GM23338 (cell line): ENCODE data around the gene YAP1. TPM values are rescaled to one million over a fixed set of nuclear protein-coding genes. Genes with fewer than 3 reads are reported as not detected.

Experiments
- ATAC-seq: fragments of 200-7000 bp; cut with Tn5 transposase; 3 replicates; pipeline ENCODE4 v1.9.1; 2020
- DNase-seq: peaks from one replicate; pipeline ENCODE4 v3.0.0-alpha.2; 2015; ENCODE audit warnings: low spot score
- H2AFZ ChIP-seq: fragments of 200-600 bp; sonication (generic); 2 replicates; pipeline ENCODE4 v1.8.0; 2016; ENCODE audit warnings: antibody characterized with exemption, mild to moderate bottlenecking, moderate library complexity
- H3F3A ChIP-seq: fragments of 200-600 bp; sonication (generic); replicated peaks from 2 replicates; pipeline ENCODE4 v1.8.0; 2017; ENCODE audit warnings: antibody characterized with exemption, mixed run types, low read depth
- H3K27ac ChIP-seq: fragments of 200-600 bp; sonication (generic); 2 replicates; pipeline ENCODE4 v1.6.1; 2016; ENCODE audit warnings: low read depth
- H3K27me3 ChIP-seq: fragments of 200-600 bp; sonication (generic); 2 replicates; pipeline ENCODE4 v1.8.0; 2016; ENCODE audit warnings: mild to moderate bottlenecking, mixed run types, moderate library complexity; ENCODE audit not compliant: insufficient read depth
- H3K36me3 ChIP-seq: fragments of 200-600 bp; sonication (generic); 2 replicates; pipeline ENCODE4 v1.8.0; 2016; ENCODE audit warnings: mild to moderate bottlenecking; ENCODE audit not compliant: insufficient read depth
- H3K4me1 ChIP-seq: fragments of 200-600 bp; sonication (generic); 2 replicates; pipeline ENCODE4 v1.8.0; 2016; ENCODE audit warnings: mild to moderate bottlenecking, moderate library complexity; ENCODE audit not compliant: insufficient read depth
- H3K4me2 ChIP-seq: fragments of 200-600 bp; sonication (generic); 2 replicates; pipeline ENCODE4 v1.7.1; 2017; ENCODE audit warnings: mixed run types
- H3K4me3 ChIP-seq: fragments of 200-600 bp; sonication (generic); 2 replicates; pipeline ENCODE4 v1.6.1; 2016; ENCODE audit warnings: mixed run types
- H3K79me2 ChIP-seq: fragments of 200-600 bp; sonication (generic); replicated peaks from 2 replicates; pipeline ENCODE4 v1.8.0; 2017; ENCODE audit warnings: mild to moderate bottlenecking; ENCODE audit not compliant: insufficient read depth
- H3K9me2 ChIP-seq: fragments of 200-600 bp; sonication (generic); 2 replicates; pipeline ENCODE4 v1.8.0; 2017; ENCODE audit not compliant: insufficient read depth
- H4K20me1 ChIP-seq: fragments of 200-600 bp; sonication (generic); replicated peaks from 2 replicates; pipeline ENCODE4 v1.8.0; 2017; ENCODE audit warnings: mild to moderate bottlenecking; ENCODE audit not compliant: insufficient read depth
- H3K27ac Mint-ChIP-seq: 2 replicates; pipeline ENCODE4 v1.8.0; 2020; ENCODE audit warnings: inconsistent platforms, mild to moderate bottlenecking, moderate library complexity, mixed read lengths
- H3K27me3 Mint-ChIP-seq: 3 replicates; pipeline ENCODE4 v1.8.0; 2022; ENCODE audit warnings: low read depth, mild to moderate bottlenecking, moderate library complexity, mixed read lengths, inconsistent platforms; ENCODE audit not compliant: insufficient read depth, poor library complexity
- H3K36me3 Mint-ChIP-seq: 3 replicates; pipeline ENCODE4 v1.8.0; 2021; ENCODE audit warnings: low read depth, mild to moderate bottlenecking, inconsistent platforms, moderate library complexity, mixed read lengths
- H3K4me1 Mint-ChIP-seq: 3 replicates; pipeline ENCODE4 v1.8.0; 2020; ENCODE audit warnings: mild to moderate bottlenecking, inconsistent platforms, mixed read lengths
- H3K4me3 Mint-ChIP-seq: 3 replicates; pipeline ENCODE4 v1.8.0; 2021; ENCODE audit warnings: moderate library complexity, mild to moderate bottlenecking, inconsistent platforms, mixed read lengths
- H3K9me3 Mint-ChIP-seq: 3 replicates; pipeline ENCODE4 v1.8.0; 2020; ENCODE audit warnings: moderate library complexity, mild to moderate bottlenecking, inconsistent platforms, mixed read lengths
- EZH2 ChIP-seq: fragments of 200-600 bp; sonication (generic); IDR thresholded peaks from one replicate; pipeline ENCODE4 v1.8.0; 2017; ENCODE audit warnings: antibody characterized with exemption, mild to moderate bottlenecking, low read depth; ENCODE audit not compliant: unreplicated experiment
- JUNB ChIP-seq: IDR thresholded peaks from one replicate; pipeline ENCODE4 v1.6.1; 2016; ENCODE audit warnings: antibody characterized with exemption; ENCODE audit not compliant: unreplicated experiment
- NANOG ChIP-seq: IDR thresholded peaks from 2 replicates; pipeline ENCODE4 v1.6.1; 2016; ENCODE audit warnings: antibody characterized with exemption, borderline replicate concordance
- POLR2AphosphoS5 ChIP-seq: IDR thresholded peaks from 2 replicates; pipeline ENCODE4 v1.6.1; 2016; ENCODE audit warnings: antibody characterized with exemption, low read depth
- STAT1 ChIP-seq: IDR thresholded peaks from one replicate; pipeline ENCODE4 v1.6.1; 2016; ENCODE audit warnings: antibody characterized with exemption; ENCODE audit not compliant: unreplicated experiment
- ZNF114 ChIP-seq: fragments of 250-450 bp; sonication (Bioruptor Pico); IDR thresholded peaks from 2 replicates; pipeline ENCODE4 v1.5.0; 2020; ENCODE audit warnings: mild to moderate bottlenecking, moderate library complexity
- ZNF331 ChIP-seq: fragments of 250-450 bp; sonication (Bioruptor Pico); IDR thresholded peaks from 2 replicates; pipeline ENCODE4 v1.5.0; 2020; ENCODE audit warnings: low read depth, mild to moderate bottlenecking, moderate library complexity
- polyA plus RNA-seq: library from polyadenylated mRNA; unstranded; fragments of >200 nt; fragmentation: Nextera tagmentation; extraction: Ambion mirVana; gene quantifications from 2 replicates; pipeline ENCODE4 v1.2.1, GENCODE V29; 2016
- total RNA-seq: library from RNA; depleted of rRNA; stranded (reverse); fragments of >200 nt; shearing (Covaris generic); gene quantifications from 2 replicates; pipeline ENCODE4 v1.2.3, GENCODE V29; 2014
- TF ChIP-seq, protein P1 (sequence below): fragments of 250-450 bp; sonication (Bioruptor Pico); IDR thresholded peaks from 2 replicates; pipeline ENCODE4 v1.5.0; 2020; ENCODE audit warnings: mild to moderate bottlenecking, moderate library complexity
- TF ChIP-seq, protein P2 (sequence below): IDR thresholded peaks from 2 replicates; pipeline ENCODE4 v1.6.1; 2016; ENCODE audit warnings: antibody characterized with exemption
- TF ChIP-seq, protein P3 (sequence below), 2 experiments: fragments of 200-600 bp in 1 of 2; sonication (generic) in 1 of 2; conservative IDR thresholded peaks; 2 replicates each; pipeline versions ENCODE4 v1.5.1 to v1.6.1; 2016 to 2017; ENCODE audit warnings: antibody characterized with exemption in 2 of 2, low read depth in 2 of 2, mild to moderate bottlenecking in 2 of 2, moderate library complexity in 1 of 2

YAP1 gene
- total and polyA plus RNA-seq, 2 experiments from 2014 or later: 17.2 to 155 TPM

DNA sequence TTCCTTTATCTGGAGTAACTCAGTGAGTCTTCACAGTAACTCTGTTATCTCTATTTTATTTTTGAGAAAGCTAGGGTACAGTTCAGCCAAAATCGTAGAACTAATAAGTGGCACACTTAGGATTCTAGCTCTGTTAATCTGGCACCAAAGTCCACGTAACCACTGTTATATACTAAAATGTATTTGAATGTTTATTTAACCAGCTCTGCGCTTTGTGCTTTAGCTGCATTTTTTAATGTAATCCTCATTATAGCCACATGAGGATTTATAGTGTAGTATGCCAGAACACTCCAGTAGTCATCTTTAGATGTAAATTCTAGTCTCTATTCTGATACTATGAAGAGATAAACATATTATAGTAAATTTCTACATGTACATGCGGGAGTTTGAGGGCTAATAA is 36.8 kb downstream of the YAP1 start (continued):
- TF ChIP-seq, protein P1, sequence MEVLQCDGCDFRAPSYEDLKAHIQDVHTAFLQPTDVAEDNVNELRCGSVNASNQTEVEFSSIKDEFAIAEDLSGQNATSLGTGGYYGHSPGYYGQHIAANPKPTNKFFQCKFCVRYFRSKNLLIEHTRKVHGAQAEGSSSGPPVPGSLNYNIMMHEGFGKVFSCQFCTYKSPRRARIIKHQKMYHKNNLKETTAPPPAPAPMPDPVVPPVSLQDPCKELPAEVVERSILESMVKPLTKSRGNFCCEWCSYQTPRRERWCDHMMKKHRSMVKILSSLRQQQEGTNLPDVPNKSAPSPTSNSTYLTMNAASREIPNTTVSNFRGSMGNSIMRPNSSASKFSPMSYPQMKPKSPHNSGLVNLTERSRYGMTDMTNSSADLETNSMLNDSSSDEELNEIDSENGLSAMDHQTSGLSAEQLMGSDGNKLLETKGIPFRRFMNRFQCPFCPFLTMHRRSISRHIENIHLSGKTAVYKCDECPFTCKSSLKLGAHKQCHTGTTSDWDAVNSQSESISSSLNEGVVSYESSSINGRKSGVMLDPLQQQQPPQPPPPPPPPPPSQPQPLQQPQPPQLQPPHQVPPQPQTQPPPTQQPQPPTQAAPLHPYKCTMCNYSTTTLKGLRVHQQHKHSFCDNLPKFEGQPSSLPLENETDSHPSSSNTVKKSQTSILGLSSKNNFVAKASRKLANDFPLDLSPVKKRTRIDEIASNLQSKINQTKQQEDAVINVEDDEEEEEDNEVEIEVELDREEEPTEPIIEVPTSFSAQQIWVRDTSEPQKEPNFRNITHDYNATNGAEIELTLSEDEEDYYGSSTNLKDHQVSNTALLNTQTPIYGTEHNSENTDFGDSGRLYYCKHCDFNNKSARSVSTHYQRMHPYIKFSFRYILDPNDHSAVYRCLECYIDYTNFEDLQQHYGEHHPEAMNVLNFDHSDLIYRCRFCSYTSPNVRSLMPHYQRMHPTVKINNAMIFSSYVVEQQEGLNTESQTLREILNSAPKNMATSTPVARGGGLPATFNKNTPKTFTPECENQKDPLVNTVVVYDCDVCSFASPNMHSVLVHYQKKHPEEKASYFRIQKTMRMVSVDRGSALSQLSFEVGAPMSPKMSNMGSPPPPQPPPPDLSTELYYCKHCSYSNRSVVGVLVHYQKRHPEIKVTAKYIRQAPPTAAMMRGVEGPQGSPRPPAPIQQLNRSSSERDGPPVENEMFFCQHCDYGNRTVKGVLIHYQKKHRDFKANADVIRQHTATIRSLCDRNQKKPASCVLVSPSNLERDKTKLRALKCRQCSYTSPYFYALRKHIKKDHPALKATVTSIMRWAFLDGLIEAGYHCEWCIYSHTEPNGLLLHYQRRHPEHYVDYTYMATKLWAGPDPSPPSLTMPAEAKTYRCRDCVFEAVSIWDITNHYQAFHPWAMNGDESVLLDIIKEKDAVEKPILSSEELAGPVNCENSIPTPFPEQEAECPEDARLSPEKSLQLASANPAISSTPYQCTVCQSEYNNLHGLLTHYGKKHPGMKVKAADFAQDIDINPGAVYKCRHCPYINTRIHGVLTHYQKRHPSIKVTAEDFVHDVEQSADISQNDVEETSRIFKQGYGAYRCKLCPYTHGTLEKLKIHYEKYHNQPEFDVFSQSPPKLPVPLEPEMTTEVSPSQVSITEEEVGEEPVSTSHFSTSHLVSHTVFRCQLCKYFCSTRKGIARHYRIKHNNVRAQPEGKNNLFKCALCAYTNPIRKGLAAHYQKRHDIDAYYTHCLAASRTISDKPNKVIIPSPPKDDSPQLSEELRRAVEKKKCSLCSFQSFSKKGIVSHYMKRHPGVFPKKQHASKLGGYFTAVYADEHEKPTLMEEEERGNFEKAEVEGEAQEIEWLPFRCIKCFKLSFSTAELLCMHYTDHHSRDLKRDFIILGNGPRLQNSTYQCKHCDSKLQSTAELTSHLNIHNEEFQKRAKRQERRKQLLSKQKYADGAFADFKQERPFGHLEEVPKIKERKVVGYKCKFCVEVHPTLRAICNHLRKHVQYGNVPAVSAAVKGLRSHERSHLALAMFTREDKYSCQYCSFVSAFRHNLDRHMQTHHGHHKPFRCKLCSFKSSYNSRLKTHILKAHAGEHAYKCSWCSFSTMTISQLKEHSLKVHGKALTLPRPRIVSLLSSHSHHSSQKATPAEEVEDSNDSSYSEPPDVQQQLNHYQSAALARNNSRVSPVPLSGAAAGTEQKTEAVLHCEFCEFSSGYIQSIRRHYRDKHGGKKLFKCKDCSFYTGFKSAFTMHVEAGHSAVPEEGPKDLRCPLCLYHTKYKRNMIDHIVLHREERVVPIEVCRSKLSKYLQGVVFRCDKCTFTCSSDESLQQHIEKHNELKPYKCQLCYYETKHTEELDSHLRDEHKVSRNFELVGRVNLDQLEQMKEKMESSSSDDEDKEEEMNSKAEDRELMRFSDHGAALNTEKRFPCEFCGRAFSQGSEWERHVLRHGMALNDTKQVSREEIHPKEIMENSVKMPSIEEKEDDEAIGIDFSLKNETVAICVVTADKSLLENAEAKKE (CRISPR knock-in tag): no peak
- TF ChIP-seq STAT1 (no peak), EZH2 (no peak), ZNF114 (CRISPR knock-in tag) (no peak), NANOG (no peak)
- TF ChIP-seq, protein P2, sequence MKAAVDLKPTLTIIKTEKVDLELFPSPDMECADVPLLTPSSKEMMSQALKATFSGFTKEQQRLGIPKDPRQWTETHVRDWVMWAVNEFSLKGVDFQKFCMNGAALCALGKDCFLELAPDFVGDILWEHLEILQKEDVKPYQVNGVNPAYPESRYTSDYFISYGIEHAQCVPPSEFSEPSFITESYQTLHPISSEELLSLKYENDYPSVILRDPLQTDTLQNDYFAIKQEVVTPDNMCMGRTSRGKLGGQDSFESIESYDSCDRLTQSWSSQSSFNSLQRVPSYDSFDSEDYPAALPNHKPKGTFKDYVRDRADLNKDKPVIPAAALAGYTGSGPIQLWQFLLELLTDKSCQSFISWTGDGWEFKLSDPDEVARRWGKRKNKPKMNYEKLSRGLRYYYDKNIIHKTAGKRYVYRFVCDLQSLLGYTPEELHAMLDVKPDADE: no peak

DNA sequence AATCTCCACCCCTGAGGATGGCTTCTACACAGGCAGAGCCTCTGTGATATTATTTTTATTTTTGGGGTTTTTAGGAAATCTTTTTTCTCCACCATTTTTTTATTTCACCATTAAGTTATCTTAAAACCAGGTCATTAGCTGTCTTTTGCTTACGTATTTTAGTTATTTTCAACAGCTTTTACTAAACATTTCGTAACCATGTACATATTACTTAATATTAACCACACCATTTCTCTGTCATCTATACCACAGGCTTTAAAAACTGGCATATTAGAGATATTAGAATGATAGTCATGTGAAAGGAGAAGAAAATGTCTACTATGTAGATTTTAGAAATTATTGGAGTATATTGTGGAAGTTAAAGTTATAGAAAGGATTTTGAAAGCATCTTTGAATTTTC is 37.4 kb downstream of the YAP1 start:
- no peak overlapping the region for H2AFZ ChIP-seq
- DNase-seq (no peak), ATAC-seq (no peak)
- H3K9me2 ChIP-seq: no peaks in the 10 kb centered on the region
- H3K27me3 Mint-ChIP-seq: peaks cover under 1% of the 10 kb centered on the region
- 0 out of 3 replicates have a peak, but pooled peaks cover 3% of the 10 kb centered on the region for H3K36me3 Mint-ChIP-seq
- H3K27ac Mint-ChIP-seq: no peak overlapping the region
- H4K20me1 ChIP-seq: 0 out of 2 replicates have a peak, but pooled peaks cover 4% of the 10 kb centered on the region
- H3K4me3 ChIP-seq: no peak overlapping the region
- peaks cover 8% of the 10 kb centered on the region for H3K4me1 ChIP-seq
- H3K36me3 ChIP-seq: no peaks in the 10 kb centered on the region
- H3K27ac ChIP-seq: no peak overlapping the region
- peaks cover 100% of the 10 kb centered on the region for H3K79me2 ChIP-seq
- H3F3A ChIP-seq: no peaks in the 10 kb centered on the region
- H3K4me3 Mint-ChIP-seq: no peak overlapping the region
- peaks cover 21% of the 10 kb centered on the region for H3K4me1 Mint-ChIP-seq
- H3K27me3 ChIP-seq: no peaks in the 10 kb centered on the region
- H3K9me3 Mint-ChIP-seq: no peaks in the 10 kb centered on the region
- no peak overlapping the region for H3K4me2 ChIP-seq
- TF ChIP-seq POLR2AphosphoS5: no peak
- no peak for TF ChIP-seq EZH2
- TF ChIP-seq ZNF331 (CRISPR knock-in tag): no peak
- TF ChIP-seq JUNB: no peak
- TF ChIP-seq, protein P2: no peak
- TF ChIP-seq ZNF114 (CRISPR knock-in tag): no peak
- TF ChIP-seq NANOG: no peak
- TF ChIP-seq, protein P3, sequence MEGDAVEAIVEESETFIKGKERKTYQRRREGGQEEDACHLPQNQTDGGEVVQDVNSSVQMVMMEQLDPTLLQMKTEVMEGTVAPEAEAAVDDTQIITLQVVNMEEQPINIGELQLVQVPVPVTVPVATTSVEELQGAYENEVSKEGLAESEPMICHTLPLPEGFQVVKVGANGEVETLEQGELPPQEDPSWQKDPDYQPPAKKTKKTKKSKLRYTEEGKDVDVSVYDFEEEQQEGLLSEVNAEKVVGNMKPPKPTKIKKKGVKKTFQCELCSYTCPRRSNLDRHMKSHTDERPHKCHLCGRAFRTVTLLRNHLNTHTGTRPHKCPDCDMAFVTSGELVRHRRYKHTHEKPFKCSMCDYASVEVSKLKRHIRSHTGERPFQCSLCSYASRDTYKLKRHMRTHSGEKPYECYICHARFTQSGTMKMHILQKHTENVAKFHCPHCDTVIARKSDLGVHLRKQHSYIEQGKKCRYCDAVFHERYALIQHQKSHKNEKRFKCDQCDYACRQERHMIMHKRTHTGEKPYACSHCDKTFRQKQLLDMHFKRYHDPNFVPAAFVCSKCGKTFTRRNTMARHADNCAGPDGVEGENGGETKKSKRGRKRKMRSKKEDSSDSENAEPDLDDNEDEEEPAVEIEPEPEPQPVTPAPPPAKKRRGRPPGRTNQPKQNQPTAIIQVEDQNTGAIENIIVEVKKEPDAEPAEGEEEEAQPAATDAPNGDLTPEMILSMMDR (conservative IDR thresholded peaks at IDR 0.05; ENCODE audit: low read depth in 2 of 2): no peak
